H9 (cell line): ENCODE results near the gene PODNL1. TPM values are rescaled to one million over a fixed set of nuclear protein-coding genes. Genes with fewer than 3 reads are reported as not detected.

ENCODE experiments used
- DNase-seq: peaks from one replicate; pipeline ENCODE4 v3.0.0-alpha.2; 2017
- H2AFZ ChIP-seq: one replicate; pipeline ENCODE4 v1.6.1; 2013; ENCODE audit warnings: mild to moderate bottlenecking, low read length, control low read depth, moderate library complexity
- H2AK5ac ChIP-seq: 2 replicates; pipeline ENCODE4 v1.6.1; 2013; ENCODE audit warnings: low read length, control low read depth, mixed read lengths; ENCODE audit not compliant: insufficient read length
- H2BK120ac ChIP-seq: one replicate; pipeline ENCODE4 v1.6.1; 2013; ENCODE audit warnings: low read depth, mild to moderate bottlenecking, low read length, control low read depth, inconsistent platforms; ENCODE audit not compliant: poor library complexity, severe bottlenecking
- H2BK12ac ChIP-seq: 2 replicates; pipeline ENCODE4 v1.6.1; 2013; ENCODE audit warnings: low read length, control low read depth, mixed read lengths, low read depth; ENCODE audit not compliant: insufficient read length
- H2BK15ac ChIP-seq: 2 replicates; pipeline ENCODE4 v1.6.1; 2013; ENCODE audit warnings: low read depth, low read length, control low read depth
- H2BK20ac ChIP-seq: one replicate; pipeline ENCODE4 v1.6.1; 2013; ENCODE audit warnings: low read depth, mild to moderate bottlenecking, low read length, control low read depth, inconsistent platforms; ENCODE audit not compliant: poor library complexity, severe bottlenecking
- H2BK5ac ChIP-seq: 2 replicates; pipeline ENCODE4 v1.6.1; 2013; ENCODE audit warnings: low read length, control low read depth, mixed read lengths; ENCODE audit not compliant: insufficient read length
- H3K14ac ChIP-seq: 2 replicates; pipeline ENCODE4 v1.6.1; 2013; ENCODE audit warnings: low read length, control low read depth; ENCODE audit not compliant: insufficient read depth
- H3K18ac ChIP-seq: 2 replicates; pipeline ENCODE4 v1.6.1; 2013; ENCODE audit warnings: low read depth, mild to moderate bottlenecking, mixed read lengths, low read length, control low read depth; ENCODE audit not compliant: insufficient read length
- H3K23ac ChIP-seq: 2 replicates; pipeline ENCODE4 v1.6.1; 2013; ENCODE audit warnings: low read length, control low read depth, mixed read lengths, low read depth; ENCODE audit not compliant: insufficient read length
- H3K23me2 ChIP-seq: 2 replicates; pipeline ENCODE4 v1.6.1; 2013; ENCODE audit warnings: low read depth, mild to moderate bottlenecking, mixed read lengths, low read length, control low read depth; ENCODE audit not compliant: insufficient read length, poor library complexity, severe bottlenecking
- H3K27ac ChIP-seq: 2 replicates; pipeline ENCODE4 v1.5.1; 2013; ENCODE audit warnings: low read length, control low read depth, mixed read lengths, low read depth; ENCODE audit not compliant: insufficient read length
- H3K27me3 ChIP-seq: 2 replicates; pipeline ENCODE4 v1.6.1; 2013; ENCODE audit warnings: low read length, control low read depth, inconsistent platforms; ENCODE audit not compliant: insufficient read depth
- H3K4ac ChIP-seq: 2 replicates; pipeline ENCODE4 v1.6.1; 2013; ENCODE audit warnings: low read depth, mild to moderate bottlenecking, control low read depth, inconsistent platforms, low read length, moderate library complexity
- H3K4me1 ChIP-seq: 2 replicates; pipeline ENCODE4 v1.6.1; 2013; ENCODE audit warnings: low read length, control low read depth, inconsistent platforms; ENCODE audit not compliant: insufficient read depth
- H3K4me2 ChIP-seq: 2 replicates; pipeline ENCODE4 v1.6.1; 2013; ENCODE audit warnings: low read length, control low read depth, mixed read lengths; ENCODE audit not compliant: insufficient read length, insufficient read depth
- H3K56ac ChIP-seq: 2 replicates; pipeline ENCODE4 v1.6.1; 2013; ENCODE audit warnings: low read depth, mild to moderate bottlenecking, mixed read lengths, low read length, control low read depth; ENCODE audit not compliant: insufficient read length
- H3K79me1 ChIP-seq: 2 replicates; pipeline ENCODE4 v1.6.1; 2013; ENCODE audit warnings: low read depth, mild to moderate bottlenecking, moderate library complexity, low read length, control low read depth, inconsistent platforms; ENCODE audit not compliant: insufficient read depth, poor library complexity, severe bottlenecking
- H3K79me2 ChIP-seq: 2 replicates; pipeline ENCODE4 v1.6.1; 2013; ENCODE audit warnings: low read length, control low read depth, inconsistent platforms; ENCODE audit not compliant: insufficient read depth
- H3K9ac ChIP-seq: 2 replicates; pipeline ENCODE4 v1.6.1; 2013; ENCODE audit warnings: low read length, control low read depth, mixed read lengths; ENCODE audit not compliant: insufficient read length; ENCODE audit errors: extremely low read depth
- H3K9me3 ChIP-seq: one replicate; pipeline ENCODE4 v1.6.1; 2013; ENCODE audit warnings: low read depth, low read length, inconsistent platforms; ENCODE audit not compliant: control insufficient read depth
- H3T11ph ChIP-seq: one replicate; pipeline ENCODE4 v1.6.1; 2013; ENCODE audit warnings: mild to moderate bottlenecking, low read length, control low read depth, inconsistent platforms
- H4K20me1 ChIP-seq: one replicate; pipeline ENCODE4 v1.6.1; 2013; ENCODE audit not compliant: control insufficient read depth, insufficient read length, insufficient read depth
- H4K5ac ChIP-seq: 2 replicates; pipeline ENCODE4 v1.6.1; 2013; ENCODE audit warnings: low read depth, mild to moderate bottlenecking, mixed read lengths, low read length, control low read depth; ENCODE audit not compliant: insufficient read length
- H4K8ac ChIP-seq: replicated peaks from 2 replicates; pipeline ENCODE4 v1.6.1; 2013; ENCODE audit warnings: low read length, control low read depth, mixed read lengths, low read depth; ENCODE audit not compliant: insufficient read length
- H4K91ac ChIP-seq: 2 replicates; pipeline ENCODE4 v1.6.1; 2013; ENCODE audit warnings: low read depth, mild to moderate bottlenecking, moderate library complexity, mixed read lengths, low read length, control low read depth; ENCODE audit not compliant: insufficient read length
- H3K27ac Mint-ChIP-seq, 3 experiments: 2 replicates in 2 of 3; 3 replicates in 1 of 3; pipeline ENCODE4 v1.8.0; 2020 to 2021; ENCODE audit warnings: mixed read lengths in 3 of 3, mild to moderate bottlenecking in 1 of 3, moderate library complexity in 1 of 3
- H3K27me3 Mint-ChIP-seq: 2 replicates; pipeline ENCODE4 v1.8.0; 2021; ENCODE audit warnings: low read depth, mild to moderate bottlenecking, moderate library complexity, mixed read lengths
- H3K36me3 Mint-ChIP-seq, 3 experiments: 2 replicates in 2 of 3; 3 replicates in 1 of 3; pipeline ENCODE4 v1.8.0; 2020 to 2021; ENCODE audit warnings: low read depth in 3 of 3, mixed read lengths in 3 of 3; ENCODE audit not compliant: insufficient read depth in 1 of 3
- H3K4me1 Mint-ChIP-seq, 2 experiments: 2 replicates each; pipeline ENCODE4 v1.8.0; 2020; ENCODE audit warnings: mixed read lengths in 2 of 2
- H3K4me3 Mint-ChIP-seq, 2 experiments: 2 replicates in 1 of 2; 3 replicates in 1 of 2; pipeline ENCODE4 v1.8.0; 2020 to 2021; ENCODE audit warnings: mild to moderate bottlenecking in 2 of 2, mixed read lengths in 2 of 2, moderate library complexity in 1 of 2
- H3K9me3 Mint-ChIP-seq, 2 experiments: 2 replicates in 1 of 2; 3 replicates in 1 of 2; pipeline ENCODE4 v1.8.0; 2020; ENCODE audit warnings: mild to moderate bottlenecking in 2 of 2, mixed read lengths in 2 of 2, moderate library complexity in 1 of 2
- WGBS: extraction: QIAGEN DNeasy Blood & Tissue Kit; methylation state at CpG from one replicate; pipeline ENCODE4 v1.1.7; 2013; ENCODE audit warnings: missing lambda C conversion rate, low lambda C conversion rate, mixed read lengths; ENCODE audit not compliant: insufficient read length; ENCODE audit errors: extremely low coverage; 5-methylcytosine and 5-hydroxymethylcytosine counted together
- total RNA-seq: library from RNA; stranded (reverse); gene quantifications from 2 replicates; pipeline ENCODE4 v1.2.1, GENCODE V29; 2021
- TF ChIP-seq, protein P1 (sequence below): fragments of 200-600 bp; sonication (generic); conservative IDR thresholded peaks from 3 replicates; pipeline ENCODE4 v1.8.0; 2021; ENCODE audit warnings: antibody characterized with exemption, mild to moderate bottlenecking

The PODNL1 gene
- total RNA-seq, 1 experiment from 2014 or later = 0.68 TPM

DNA sequence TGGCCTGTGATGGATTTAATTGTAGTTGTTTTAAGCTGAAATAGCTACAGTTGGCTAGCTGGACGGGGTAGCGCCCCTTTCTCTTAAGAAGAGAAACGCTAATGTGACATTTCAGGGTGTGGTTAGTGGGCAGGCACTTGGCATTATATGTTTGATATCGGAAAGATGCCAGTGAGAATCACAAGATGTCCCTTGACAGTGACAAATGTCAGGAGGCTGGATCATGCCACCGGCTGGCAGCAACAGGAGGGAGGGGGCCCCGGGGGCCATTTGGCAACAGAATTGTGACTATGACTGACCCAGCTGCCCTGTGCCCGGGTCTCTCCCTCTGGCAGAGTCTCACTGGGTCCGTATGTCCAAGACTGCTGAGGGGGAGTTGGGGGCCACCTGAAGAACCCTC lies 18.8 kb upstream of the PODNL1 start:
- H3K4me3 Mint-ChIP-seq = no peak overlapping the region
- H2BK15ac ChIP-seq = no peak overlapping the region
- no peaks in the 10 kb centered on the region for H3K9me3 ChIP-seq
- H3K23ac ChIP-seq = no peak overlapping the region
- H3K4ac ChIP-seq = no peak overlapping the region
- H3K79me1 ChIP-seq = peaks cover 8% of the 10 kb centered on the region
- no peak overlapping the region for H2AFZ ChIP-seq
- H3K4me1 ChIP-seq = no peaks in the 10 kb centered on the region
- no peaks in the 10 kb centered on the region for H3K27me3 ChIP-seq
- no peak overlapping the region for H4K91ac ChIP-seq
- no peak overlapping the region for H4K5ac ChIP-seq
- H3K56ac ChIP-seq = no peak overlapping the region
- H3K9me3 Mint-ChIP-seq = no peaks in the 10 kb centered on the region
- H3K9ac ChIP-seq = no peak overlapping the region
- no peak overlapping the region for H3K4me2 ChIP-seq
- no peak overlapping the region for H2AK5ac ChIP-seq
- H3K27ac ChIP-seq = no peak overlapping the region
- H3K36me3 Mint-ChIP-seq = peaks cover 22 to 60% (median 60%) of the 10 kb centered on the region in 3 experiments; a peak in 6 of 7 replicates
- H3K27ac Mint-ChIP-seq = no peak overlapping the region
- H4K8ac ChIP-seq = no peak overlapping the region
- no peak overlapping the region for H2BK20ac ChIP-seq
- no peak overlapping the region for H2BK120ac ChIP-seq
- no peak for DNase-seq
- H3T11ph ChIP-seq = no peak overlapping the region
- no peaks in the 10 kb centered on the region for H4K20me1 ChIP-seq
- peaks cover 6% of the 10 kb centered on the region; the same call in 1 of the 2 replicates for H3K79me2 ChIP-seq
- no peak overlapping the region for H3K18ac ChIP-seq
- H3K23me2 ChIP-seq = peaks cover 8% of the 10 kb centered on the region
- peaks cover 13% of the 10 kb centered on the region in 2 experiments for H3K4me1 Mint-ChIP-seq
- H3K14ac ChIP-seq = no peak overlapping the region
- WGBS = no CpG with 5 or more reads among the region's 8 CpGs
- H3K27me3 Mint-ChIP-seq = no peaks in the 10 kb centered on the region
- H2BK5ac ChIP-seq = no peak overlapping the region
- H2BK12ac ChIP-seq = no peak overlapping the region
- TF ChIP-seq, protein P1, sequence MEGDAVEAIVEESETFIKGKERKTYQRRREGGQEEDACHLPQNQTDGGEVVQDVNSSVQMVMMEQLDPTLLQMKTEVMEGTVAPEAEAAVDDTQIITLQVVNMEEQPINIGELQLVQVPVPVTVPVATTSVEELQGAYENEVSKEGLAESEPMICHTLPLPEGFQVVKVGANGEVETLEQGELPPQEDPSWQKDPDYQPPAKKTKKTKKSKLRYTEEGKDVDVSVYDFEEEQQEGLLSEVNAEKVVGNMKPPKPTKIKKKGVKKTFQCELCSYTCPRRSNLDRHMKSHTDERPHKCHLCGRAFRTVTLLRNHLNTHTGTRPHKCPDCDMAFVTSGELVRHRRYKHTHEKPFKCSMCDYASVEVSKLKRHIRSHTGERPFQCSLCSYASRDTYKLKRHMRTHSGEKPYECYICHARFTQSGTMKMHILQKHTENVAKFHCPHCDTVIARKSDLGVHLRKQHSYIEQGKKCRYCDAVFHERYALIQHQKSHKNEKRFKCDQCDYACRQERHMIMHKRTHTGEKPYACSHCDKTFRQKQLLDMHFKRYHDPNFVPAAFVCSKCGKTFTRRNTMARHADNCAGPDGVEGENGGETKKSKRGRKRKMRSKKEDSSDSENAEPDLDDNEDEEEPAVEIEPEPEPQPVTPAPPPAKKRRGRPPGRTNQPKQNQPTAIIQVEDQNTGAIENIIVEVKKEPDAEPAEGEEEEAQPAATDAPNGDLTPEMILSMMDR = no peak
